Activated T-helper 17 cell treated with anti-CD3 and anti-CD28 coated beads, Interleukin-2, amount 50 U/mL, for 72 hours (primary cell): ENCODE data around the gene APBB2. TPM values are rescaled to one million over a fixed set of nuclear protein-coding genes. Genes with fewer than 3 reads are reported as not detected.

Source experiments
- ATAC-seq: fragments of 150-1000 bp; cut with Tn5 transposase; replicated peaks from 2 replicates; pipeline ENCODE4 v1.10.0; 2021; ENCODE audit warnings: mild to moderate bottlenecking, moderate library complexity
- H3K27ac Mint-ChIP-seq: one replicate; pipeline ENCODE4 v1.8.0; 2022; ENCODE audit warnings: mixed read lengths
- H3K27me3 Mint-ChIP-seq: one replicate; pipeline ENCODE4 v1.8.0; 2022; ENCODE audit warnings: mixed read lengths
- H3K36me3 Mint-ChIP-seq: one replicate; pipeline ENCODE4 v1.8.0; 2022; ENCODE audit warnings: low read depth, mild to moderate bottlenecking, mixed read lengths
- H3K4me1 Mint-ChIP-seq: one replicate; pipeline ENCODE4 v1.8.0; 2022; ENCODE audit warnings: mixed read lengths
- H3K4me3 Mint-ChIP-seq: one replicate; pipeline ENCODE4 v1.8.0; 2022; ENCODE audit warnings: mild to moderate bottlenecking, mixed read lengths
- H3K9me3 Mint-ChIP-seq: one replicate; pipeline ENCODE4 v1.8.0; 2022; ENCODE audit warnings: mixed read lengths
- total RNA-seq, 2 donors: library from RNA; stranded (reverse); gene quantifications; one replicate each; pipeline ENCODE4 v1.2.3, GENCODE V29; 2022

APBB2 gene
- total RNA-seq, 2 donors from 2014 or later: 1.6 to 3.0 TPM

- no peak for ATAC-seq
- Mint-ChIP-seq H3K4me3 (no peak overlapping the region), H3K36me3 (no peaks in the 10 kb centered on the region), H3K27me3 (no peaks in the 10 kb centered on the region), H3K4me1 (no peaks in the 10 kb centered on the region), H3K9me3 (no peaks in the 10 kb centered on the region), H3K27ac (no peak overlapping the region)
Observed at GRCh38 chr4:41111791-41112190, 102.6 kb downstream of the APBB2 start.

GRCh38 chr4:41110050-41110449 lies 104.3 kb downstream of the APBB2 start:
- Mint-ChIP-seq H3K36me3 (no peaks in the 10 kb centered on the region), H3K4me3 (no peak overlapping the region), H3K4me1 (no peaks in the 10 kb centered on the region), H3K27ac (no peak overlapping the region), H3K27me3 (no peaks in the 10 kb centered on the region), H3K9me3 (no peaks in the 10 kb centered on the region)
- ATAC-seq: no peak

- no peaks in the 10 kb centered on the region for H3K4me1 Mint-ChIP-seq
- no peaks in the 10 kb centered on the region for H3K36me3 Mint-ChIP-seq
- H3K9me3 Mint-ChIP-seq: no peaks in the 10 kb centered on the region
- H3K27ac Mint-ChIP-seq: no peak overlapping the region
- H3K4me3 Mint-ChIP-seq: no peak overlapping the region
- ATAC-seq: no peak
- no peaks in the 10 kb centered on the region for H3K27me3 Mint-ChIP-seq
Observed at GRCh38 chr4:41108481-41108880, 105.9 kb downstream of the APBB2 start.

- Mint-ChIP-seq H3K36me3 (no peaks in the 10 kb centered on the region), H3K27me3 (no peaks in the 10 kb centered on the region), H3K4me1 (no peaks in the 10 kb centered on the region), H3K4me3 (no peak overlapping the region), H3K9me3 (no peaks in the 10 kb centered on the region), H3K27ac (no peak overlapping the region)
- no peak for ATAC-seq
Observed at GRCh38 chr4:41106694-41107419, 107.5 kb downstream of the APBB2 start.

GRCh38 chr4:41106081-41106480 lies 108.3 kb downstream of the APBB2 start:
- no peaks in the 10 kb centered on the region for H3K4me1 Mint-ChIP-seq
- H3K27me3 Mint-ChIP-seq: no peaks in the 10 kb centered on the region
- no peaks in the 10 kb centered on the region for H3K9me3 Mint-ChIP-seq
- no peaks in the 10 kb centered on the region for H3K36me3 Mint-ChIP-seq
- ATAC-seq: no peak
- H3K4me3 Mint-ChIP-seq: no peak overlapping the region
- no peak overlapping the region for H3K27ac Mint-ChIP-seq

GRCh38 chr4:41104155-41104554 lies 110.2 kb downstream of the APBB2 start:
- no peaks in the 10 kb centered on the region for H3K27me3 Mint-ChIP-seq
- ATAC-seq: no peak
- no peak overlapping the region for H3K27ac Mint-ChIP-seq
- H3K4me1 Mint-ChIP-seq: no peaks in the 10 kb centered on the region
- H3K4me3 Mint-ChIP-seq: no peak overlapping the region
- H3K9me3 Mint-ChIP-seq: no peaks in the 10 kb centered on the region
- no peaks in the 10 kb centered on the region for H3K36me3 Mint-ChIP-seq

GRCh38 chr4:41103657-41104056 lies 110.7 kb downstream of the APBB2 start:
- Mint-ChIP-seq H3K9me3 (no peaks in the 10 kb centered on the region), H3K36me3 (no peaks in the 10 kb centered on the region), H3K27me3 (no peaks in the 10 kb centered on the region), H3K27ac (no peak overlapping the region), H3K4me1 (no peaks in the 10 kb centered on the region), H3K4me3 (no peak overlapping the region)
- ATAC-seq: no peak

GRCh38 chr4:41102414-41103092 lies 111.8 kb downstream of the APBB2 start:
- no peak for ATAC-seq
- Mint-ChIP-seq H3K9me3 (no peaks in the 10 kb centered on the region), H3K27me3 (no peaks in the 10 kb centered on the region), H3K4me1 (no peaks in the 10 kb centered on the region), H3K27ac (no peak overlapping the region), H3K4me3 (no peak overlapping the region), H3K36me3 (no peaks in the 10 kb centered on the region)

- ATAC-seq: no peak
- H3K27ac Mint-ChIP-seq: no peak overlapping the region
- H3K9me3 Mint-ChIP-seq: no peaks in the 10 kb centered on the region
- peaks cover 4% of the 10 kb centered on the region for H3K27me3 Mint-ChIP-seq
- H3K4me3 Mint-ChIP-seq: no peak overlapping the region
- H3K4me1 Mint-ChIP-seq: no peaks in the 10 kb centered on the region
- H3K36me3 Mint-ChIP-seq: no peaks in the 10 kb centered on the region
Observed at GRCh38 chr4:41098093-41099048, 116.0 kb downstream of the APBB2 start.

GRCh38 chr4:41095973-41096372 lies 118.4 kb downstream of the APBB2 start:
- ATAC-seq: no peak
- Mint-ChIP-seq H3K9me3 (peaks cover 3% of the 10 kb centered on the region), H3K27ac (no peak overlapping the region), H3K36me3 (no peaks in the 10 kb centered on the region), H3K4me1 (no peaks in the 10 kb centered on the region), H3K4me3 (no peak overlapping the region), H3K27me3 (peaks cover 11% of the 10 kb centered on the region)

- ATAC-seq: no peak
- Mint-ChIP-seq H3K4me3 (no peak overlapping the region), H3K9me3 (peaks cover 3% of the 10 kb centered on the region), H3K36me3 (no peaks in the 10 kb centered on the region), H3K4me1 (no peaks in the 10 kb centered on the region), H3K27ac (no peak overlapping the region), H3K27me3 (peaks cover 13% of the 10 kb centered on the region)
Observed at GRCh38 chr4:41095192-41095872, 119.0 kb downstream of the APBB2 start.

- H3K36me3 Mint-ChIP-seq: no peaks in the 10 kb centered on the region
- no peak for ATAC-seq
Observed at GRCh38 chr4:41092128-41092527, 122.2 kb downstream of the APBB2 start.

GRCh38 chr4:41081847-41082246 lies 132.5 kb downstream of the APBB2 start:
- no peak overlapping the region for H3K4me3 Mint-ChIP-seq
- H3K36me3 Mint-ChIP-seq: no peaks in the 10 kb centered on the region
- peaks cover 10% of the 10 kb centered on the region for H3K27me3 Mint-ChIP-seq
- no peaks in the 10 kb centered on the region for H3K4me1 Mint-ChIP-seq
- ATAC-seq: no peak
- no peak overlapping the region for H3K27ac Mint-ChIP-seq
- H3K9me3 Mint-ChIP-seq: peaks cover 8% of the 10 kb centered on the region

More at GRCh38 chr4:41092128-41092527, 122.2 kb downstream of the APBB2 start:
- H3K27ac Mint-ChIP-seq: no peak overlapping the region
- H3K27me3 Mint-ChIP-seq: peaks cover 16% of the 10 kb centered on the region
- H3K9me3 Mint-ChIP-seq: peaks cover 3% of the 10 kb centered on the region
- H3K4me1 Mint-ChIP-seq: no peaks in the 10 kb centered on the region
- no peak overlapping the region for H3K4me3 Mint-ChIP-seq

GRCh38 chr4:41080976-41081375 lies 133.4 kb downstream of the APBB2 start:
- Mint-ChIP-seq H3K9me3 (peaks cover 2% of the 10 kb centered on the region), H3K27ac (no peak overlapping the region), H3K27me3 (peaks cover 11% of the 10 kb centered on the region), H3K4me3 (no peak overlapping the region), H3K36me3 (no peaks in the 10 kb centered on the region), H3K4me1 (no peaks in the 10 kb centered on the region)
- no peak for ATAC-seq
